Activated CD8-positive, alpha-beta memory T cell treated with anti-CD3 and anti-CD28 coated beads for 24 hours (primary cell): ENCODE data around the gene MASTL.

Source experiments
- DNase-seq: peaks from one replicate; pipeline ENCODE4 v3.0.0-alpha.2; 2020

Gene MASTL

GRCh38 chr10:27225642-27226257, 70.6 kb downstream of the MASTL start:
- no peak for DNase-seq

GRCh38 chr10:27230022-27230421, 74.9 kb downstream of the MASTL start:
- no peak for DNase-seq

- DNase-seq, result no peak
These were observed 80.6 kb downstream of the MASTL start for GRCh38 chr10:27235706-27236105.
